Stimulated activated CD4-positive, alpha-beta T cell treated with anti-CD3 and anti-CD28 coated beads, TNF-alpha, amount 100 ng/mL, for 1 hour (primary cell): ENCODE results near the gene IL3.

Source experiments
- DNase-seq, 3 donors: peaks; one replicate each; pipeline ENCODE4 v3.0.0-alpha.2; 2020; ENCODE audit warnings: low read depth in 3 of 3, low spot score in 1 of 3

IL3 gene

GRCh38 chr5:132025403-132025971 is 35.0 kb upstream of the IL3 start:
- no peak for DNase-seq

GRCh38 chr5:132026516-132027008 is 33.9 kb upstream of the IL3 start:
- no peak for DNase-seq

GRCh38 chr5:132027027-132027426 is 33.4 kb upstream of the IL3 start:
- no peak for DNase-seq

GRCh38 chr5:132029609-132030330 is 30.7 kb upstream of the IL3 start:
- DNase-seq = no peak

GRCh38 chr5:132030610-132031009 is 29.8 kb upstream of the IL3 start:
- DNase-seq = no peak

- no peak for DNase-seq
These were observed 28.3 kb upstream of the IL3 start for GRCh38 chr5:132032196-132032595.

GRCh38 chr5:132033122-132033521 is 27.3 kb upstream of the IL3 start:
- DNase-seq = no peak

GRCh38 chr5:132037353-132037752 is 23.1 kb upstream of the IL3 start:
- DNase-seq = no peak

- DNase-seq = no peak
These were observed 16.2 kb upstream of the IL3 start for GRCh38 chr5:132044207-132044606.

- DNase-seq = no peak
These were observed 13.6 kb upstream of the IL3 start for GRCh38 chr5:132046880-132047299.

GRCh38 chr5:132049093-132049492 is 11.4 kb upstream of the IL3 start:
- DNase-seq = no peak

- DNase-seq = no peak
These were observed 10.9 kb upstream of the IL3 start for GRCh38 chr5:132049559-132049958.

GRCh38 chr5:132050136-132050535 is 10.3 kb upstream of the IL3 start:
- no peak for DNase-seq

GRCh38 chr5:132050661-132051552 is 9.5 kb upstream of the IL3 start:
- no peak for DNase-seq

GRCh38 chr5:132052520-132052919 is 7.9 kb upstream of the IL3 start:
- DNase-seq = no peak

GRCh38 chr5:132053483-132053882 is 7.0 kb upstream of the IL3 start:
- no peak for DNase-seq

GRCh38 chr5:132054031-132054696 is 6.3 kb upstream of the IL3 start:
- DNase-seq = no peak

GRCh38 chr5:132054697-132055440 is 5.6 kb upstream of the IL3 start:
- DNase-seq = no peak

- DNase-seq = no peak
These were observed 5.0 kb upstream of the IL3 start for GRCh38 chr5:132055441-132055807.

- DNase-seq = no peak
These were observed 4.4 kb upstream of the IL3 start for GRCh38 chr5:132055808-132056609.
